Aorta (tissue), 5 donors: Measurements from ENCODE around the gene SPON2. TPM values are rescaled to one million over a fixed set of nuclear protein-coding genes. Genes with fewer than 3 reads are reported as not detected.

ENCODE experiments used
- ATAC-seq: fragments of 200-7000 bp; cut with Tn5 transposase; one replicate; pipeline ENCODE4 v1.9.1; 2022; ENCODE audit warnings: moderate library complexity; ENCODE audit not compliant: low FRiP score
- DNase-seq, 2 donors: peaks; one replicate each; pipeline ENCODE4 v3.0.0-alpha.2; 2020
- H3K27ac ChIP-seq, 2 donors: one replicate each; pipeline ENCODE4 v1.5.1; 2013; ENCODE audit warnings: low read length in 2 of 2, mild to moderate bottlenecking in 2 of 2, moderate library complexity in 2 of 2, control low read depth in 1 of 2, inconsistent platforms in 1 of 2, low read depth in 1 of 2
- H3K27me3 ChIP-seq, 2 donors: one replicate each; pipeline ENCODE4 v1.6.1; 2013; ENCODE audit warnings: control low read depth in 1 of 2, low read length in 1 of 2, mild to moderate bottlenecking in 1 of 2, moderate library complexity in 1 of 2; ENCODE audit not compliant: insufficient read depth in 2 of 2, control insufficient read depth in 1 of 2
- H3K36me3 ChIP-seq, 2 donors: one replicate each; pipeline ENCODE4 v1.6.1; 2013; ENCODE audit warnings: control low read depth in 1 of 2, low read length in 1 of 2, mild to moderate bottlenecking in 1 of 2; ENCODE audit not compliant: insufficient read depth in 2 of 2, control insufficient read depth in 1 of 2
- H3K4me1 ChIP-seq, 2 donors: one replicate each; pipeline ENCODE4 v1.6.1; 2013; ENCODE audit warnings: low read length in 2 of 2, control low read depth in 1 of 2, mild to moderate bottlenecking in 1 of 2, moderate library complexity in 1 of 2; ENCODE audit not compliant: insufficient read depth in 2 of 2, control insufficient read depth in 1 of 2
- H3K4me3 ChIP-seq, 2 donors: one replicate each; pipeline ENCODE4 v1.5.1; 2013; ENCODE audit warnings: low read length in 2 of 2, control low read depth in 1 of 2, mild to moderate bottlenecking in 1 of 2
- H3K9me3 ChIP-seq: one replicate; pipeline ENCODE4 v1.6.1; 2013; ENCODE audit warnings: mild to moderate bottlenecking, low read length; ENCODE audit not compliant: control insufficient read depth
- WGBS, 2 donors: extraction: QIAGEN DNeasy Blood & Tissue Kit; methylation state at CpG; one replicate each; pipeline ENCODE4 v1.1.7; 2013; 5-methylcytosine and 5-hydroxymethylcytosine counted together
- intact Hi-C, 2 donors: fragments of 100-400 bp; cut with DNase I; formaldehyde crosslinking; loops; one replicate each; pipeline versions ENCODE4 v1.14.2 to v1.15.0; 2022
- polyA plus RNA-seq, 2 donors: library from polyadenylated mRNA; stranded (reverse); fragments of 200-250 nt; gene quantifications; one replicate each; pipeline ENCODE4 v1.2.3, GENCODE V29; 2013
- total RNA-seq, 2 donors: library from RNA; stranded (reverse); fragmentation: NEBNext Ultra II Directional; extraction: Animal tissue kit (Norgen Biotek cat#: 25700); gene quantifications; one replicate each; pipeline ENCODE4 v1.2.1, GENCODE V29; 2021
- donor health status: healthy with polysubstance abuse.
- donor health status: Bipolar disorder and iron deficiency.
- donor health status: DM: no; HTN: no; CAD: no.
- donor health status: DM: no; HTN: no; CAD: no.
- donor health status: DM: yes; HTN: yes; CAD: no.

The SPON2 gene
- total and polyA plus RNA-seq, 4 donors, result 4.9 to 40.8 (median 5.5) TPM

DNA sequence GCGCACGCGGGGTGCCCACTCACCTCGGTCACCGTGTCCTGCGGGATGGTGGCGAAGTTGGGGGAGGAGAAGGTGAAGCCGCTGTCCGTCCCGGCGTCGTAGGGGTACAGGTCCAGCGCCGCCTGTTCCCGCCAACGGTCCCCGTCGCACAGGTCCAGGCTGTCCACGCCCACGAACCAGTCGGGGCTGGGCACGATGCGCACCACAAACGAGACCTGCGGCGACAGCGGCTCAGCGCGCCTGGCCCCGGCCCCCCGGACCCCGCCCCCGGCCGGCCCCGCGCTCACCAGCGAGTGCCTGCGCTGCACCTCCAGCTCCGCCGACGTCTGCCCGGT lies 1.4 kb downstream of the SPON2 start:
- Histone ChIP-seq H3K9me3 (no peaks in the 10 kb centered on the region), H3K4me3 (no peak overlapping the region), H3K4me1 (no peaks in the 10 kb centered on the region), H3K27me3 (no peaks in the 10 kb centered on the region), H3K36me3 (no peaks in the 10 kb centered on the region), H3K27ac (no peak overlapping the region)
- intact Hi-C loops, result no loop called here
- WGBS, 2 donors, result 13 to 18% methylated on average over 31 to 42 of the region's 42 CpGs
- peak in 1 of 2 donors; percentile 77 for DNase-seq
- ATAC-seq, result no peak

DNA sequence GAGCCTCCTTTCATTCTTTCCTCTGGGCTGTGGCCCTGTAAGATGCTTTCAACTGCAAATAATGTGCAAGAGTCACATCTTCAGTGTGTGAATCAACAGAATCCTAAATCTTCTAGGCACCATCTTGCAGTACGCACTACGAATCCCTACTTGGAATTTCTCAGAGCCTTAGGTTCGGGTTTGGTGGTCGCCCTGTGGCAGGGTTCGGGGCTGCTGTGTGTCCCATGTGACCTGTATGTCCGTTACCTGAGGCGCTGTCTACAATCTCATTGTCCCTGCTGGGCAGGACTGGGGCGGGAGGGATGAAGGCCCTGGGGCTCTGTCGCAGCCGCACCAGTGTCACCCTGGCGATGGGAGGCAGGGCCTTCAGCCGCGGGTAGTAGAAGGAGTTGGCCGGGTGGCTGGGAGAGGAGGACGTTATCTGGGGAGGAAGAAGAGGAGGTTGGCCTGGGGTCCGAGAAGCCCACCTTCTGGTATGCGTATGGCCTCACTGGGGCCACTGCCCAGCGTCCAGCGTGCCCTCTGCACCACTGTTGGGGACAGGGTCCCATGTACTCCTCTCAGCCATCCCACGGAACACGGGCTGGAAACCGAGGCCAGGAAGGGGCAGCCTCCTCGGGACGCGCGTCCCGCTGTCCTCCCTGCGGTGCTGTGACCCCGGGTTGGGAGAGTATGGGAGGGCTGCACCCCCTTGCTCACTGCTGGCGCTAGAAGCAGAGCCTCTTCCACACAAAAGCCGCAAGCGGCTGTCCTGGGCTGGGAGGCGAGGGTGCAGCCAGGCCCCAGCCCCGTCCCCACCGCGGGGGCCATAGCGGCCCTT lies 2.0 kb downstream of the SPON2 start:
- Histone ChIP-seq H3K27ac (no peak overlapping the region), H3K36me3 (no peaks in the 10 kb centered on the region), H3K27me3 (no peaks in the 10 kb centered on the region), H3K4me1 (no peaks in the 10 kb centered on the region), H3K4me3 (no peak overlapping the region), H3K9me3 (no peaks in the 10 kb centered on the region)
- ATAC-seq (no peak), DNase-seq (no peak)
- WGBS, 2 donors, result 76 to 81% methylated on average over 36 to 37 of the region's 37 CpGs
- intact Hi-C loops, result no loop called here

- no peaks in the 10 kb centered on the region for H3K36me3 ChIP-seq
- H3K4me3 ChIP-seq, result no peak overlapping the region
- 90 to 94% methylated on average over 13 of the region's 13 CpGs for WGBS, 2 donors
- ATAC-seq (no peak), DNase-seq (no peak)
- intact Hi-C loops, result loop anchor here (2.0 to 10.0 kb wide), 4 partner anchors 43 to 175 kb away; partner anchors contain the start of genes UVSSA (in 2 of the 2) and CTBP1 (in 1 of the 2)
- H3K27ac ChIP-seq, result no peak overlapping the region
- H3K9me3 ChIP-seq, result no peaks in the 10 kb centered on the region
- no peaks in the 10 kb centered on the region for H3K4me1 ChIP-seq
- H3K27me3 ChIP-seq, result no peaks in the 10 kb centered on the region
These were observed 2.7 kb downstream of the SPON2 start for GRCh38 chr4:1169691-1170096.

- intact Hi-C loops, result loop anchor here (2.0 to 10.0 kb wide), 4 partner anchors 43 to 176 kb away; partner anchors contain the start of genes UVSSA (in 2 of the 2) and CTBP1 (in 1 of the 2)
- ATAC-seq (no peak), DNase-seq (no peak)
- WGBS, 2 donors, result 93 to 95% methylated on average over 17 of the region's 17 CpGs
- H3K27me3 ChIP-seq, result no peaks in the 10 kb centered on the region
- no peaks in the 10 kb centered on the region for H3K4me1 ChIP-seq
- H3K36me3 ChIP-seq, result no peaks in the 10 kb centered on the region
- no peaks in the 10 kb centered on the region for H3K9me3 ChIP-seq
- H3K4me3 ChIP-seq, result no peak overlapping the region
- H3K27ac ChIP-seq, result no peak overlapping the region
These were observed 3.2 kb downstream of the SPON2 start for GRCh38 chr4:1169171-1169671.

- ATAC-seq, result no peak
- Histone ChIP-seq H3K4me3 (no peak overlapping the region), H3K36me3 (no peaks in the 10 kb centered on the region), H3K27ac (no peak overlapping the region), H3K4me1 (no peaks in the 10 kb centered on the region), H3K27me3 (no peaks in the 10 kb centered on the region), H3K9me3 (no peaks in the 10 kb centered on the region)
- 87 to 89% methylated on average over 20 to 21 of the region's 21 CpGs for WGBS, 2 donors
- intact Hi-C loops, result loop anchor here (2.0 to 10.0 kb wide), 4 partner anchors 44 to 176 kb away; partner anchors contain the start of genes UVSSA (in 2 of the 2) and CTBP1 (in 1 of the 2)
- DNase-seq, result peak in 1 of 2 donors; percentile 70
These were observed 3.9 kb downstream of the SPON2 start for GRCh38 chr4:1168191-1169101.

DNA sequence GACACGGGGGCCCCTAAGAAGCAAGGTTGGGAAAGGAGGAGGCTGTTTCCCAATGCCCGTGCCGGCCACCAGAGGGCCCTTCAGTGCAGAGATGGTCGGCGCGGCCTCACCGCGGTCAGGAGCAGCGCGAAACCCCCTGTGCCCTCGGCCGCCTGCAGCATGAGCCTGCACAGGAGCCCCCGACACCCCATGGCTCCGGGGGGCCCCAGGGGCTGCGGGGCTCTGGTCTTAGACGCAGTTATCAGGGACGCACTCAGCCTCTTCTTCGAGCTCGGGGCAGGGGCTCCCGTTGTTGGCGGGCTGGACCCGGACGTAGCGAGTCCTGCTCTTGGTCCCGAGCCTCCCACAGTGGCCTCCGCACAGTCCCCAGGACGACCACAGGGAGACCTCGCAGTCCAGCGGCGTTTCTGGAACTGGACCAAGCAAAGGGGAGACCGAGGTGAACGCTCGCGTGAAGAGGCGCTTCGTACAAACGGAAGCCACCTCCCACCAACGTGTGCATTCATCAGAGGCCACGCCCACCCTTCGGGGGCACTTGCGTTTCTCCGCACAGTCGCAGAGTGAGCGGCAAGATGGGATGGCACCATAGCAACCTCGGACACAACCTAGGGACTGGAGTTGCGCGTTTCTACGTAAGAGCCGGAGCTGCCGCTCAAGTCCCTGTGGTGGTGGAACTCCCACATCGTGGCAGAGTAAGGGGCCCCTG lies 5.0 kb downstream of the SPON2 start:
- Histone ChIP-seq H3K36me3 (no peaks in the 10 kb centered on the region), H3K27ac (no peak overlapping the region), H3K27me3 (no peaks in the 10 kb centered on the region), H3K9me3 (no peaks in the 10 kb centered on the region), H3K4me1 (no peaks in the 10 kb centered on the region), H3K4me3 (peak overlapping the region; percentile 17 to 45)
- intact Hi-C loops, result loop anchor here (2.0 to 10.0 kb wide), 5 partner anchors 25 to 177 kb away; partner anchors contain the start of genes UVSSA (in 2 of the 2) and CTBP1 (in 1 of the 2)
- peak; percentile 90 for ATAC-seq
- DNase-seq, result peak; percentile 87 to 95
- 7 to 8% methylated on average over 51 of the region's 51 CpGs for WGBS, 2 donors

DNA sequence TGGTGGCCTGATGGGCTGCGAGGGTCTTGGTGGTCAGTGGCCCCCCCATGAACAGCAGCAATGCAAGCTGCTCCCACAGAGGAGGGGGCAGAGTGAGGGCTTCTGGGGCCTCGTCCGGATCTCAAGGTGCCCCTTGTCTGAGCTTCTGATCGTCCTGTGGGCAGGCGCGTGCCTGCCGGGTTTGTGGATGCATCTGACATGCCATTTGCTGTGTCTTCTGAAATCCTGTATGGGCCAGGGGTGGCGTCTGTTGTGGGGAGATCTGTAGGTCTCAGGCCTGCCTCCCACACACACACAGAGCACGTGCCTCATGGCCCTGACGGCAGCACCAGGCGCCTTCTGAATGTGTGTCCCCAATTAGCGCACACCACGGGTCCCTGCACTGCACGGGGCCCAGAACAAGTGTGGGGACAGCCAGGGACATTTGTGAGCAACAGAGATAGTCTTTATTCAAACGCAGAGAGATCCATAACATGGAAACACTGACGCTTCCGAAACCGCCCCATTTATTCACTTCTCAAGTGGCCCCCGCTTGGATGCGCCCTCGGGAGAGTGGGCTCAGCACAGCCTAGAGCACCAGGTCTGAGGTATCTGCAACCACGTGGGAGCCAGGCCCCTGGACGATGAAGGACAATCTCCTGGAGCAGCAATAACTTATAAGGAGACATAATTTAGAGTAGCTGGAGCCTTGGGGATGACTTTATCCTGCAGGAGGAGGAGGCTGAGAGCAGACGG lies 5.7 kb downstream of the SPON2 start:
- Histone ChIP-seq H3K4me3 (no peak overlapping the region), H3K27ac (no peak overlapping the region), H3K36me3 (no peaks in the 10 kb centered on the region), H3K4me1 (no peaks in the 10 kb centered on the region), H3K9me3 (no peaks in the 10 kb centered on the region), H3K27me3 (no peaks in the 10 kb centered on the region)
- peak in 1 of 2 donors; percentile 73 for DNase-seq
- intact Hi-C loops, result loop anchor here (2.0 to 10.0 kb wide), 5 partner anchors 26 to 178 kb away; partner anchors contain the start of genes UVSSA (in 2 of the 2) and CTBP1 (in 1 of the 2)
- WGBS, 2 donors, result 62 to 64% methylated on average over 24 of the region's 24 CpGs
- no peak for ATAC-seq
